OCI-LY7 (cell line): ENCODE measurements around the gene MIB1.

Experiments
- EZH2phosphoT487 ChIP-seq: fragments of 200-600 bp; sonication (generic); IDR thresholded peaks from 2 replicates; pipeline ENCODE4 v1.6.1; 2018; ENCODE audit warnings: low read depth, borderline replicate concordance, mild to moderate bottlenecking, mixed run types, antibody characterized with exemption, low read length, moderate library complexity, mixed read lengths
- TF ChIP-seq, protein P1 (sequence below): fragments of 200-600 bp; sonication (generic); conservative IDR thresholded peaks from 2 replicates; pipeline ENCODE4 v1.5.1; 2014; ENCODE audit warnings: mild to moderate bottlenecking, antibody characterized with exemption, low read length, moderate library complexity, mixed read lengths

DNA sequence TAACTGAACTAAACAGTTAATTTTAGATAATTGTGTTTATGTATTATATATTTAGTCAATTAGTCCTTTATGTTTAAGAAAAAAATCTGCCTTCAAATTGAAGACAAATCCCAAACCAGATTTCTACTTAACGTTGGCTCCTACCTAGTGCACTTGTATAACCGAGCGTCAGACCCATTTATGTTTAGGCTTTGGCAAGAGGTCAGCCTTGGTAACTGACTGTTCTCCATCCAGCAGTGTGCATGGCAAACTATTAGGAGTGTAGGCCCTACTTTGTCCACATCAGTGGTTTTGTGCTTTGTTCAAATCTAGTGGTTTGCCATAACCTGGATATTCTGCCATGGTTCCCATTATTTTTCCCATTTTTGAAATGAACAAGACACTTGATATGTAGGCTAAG, 114.8 kb downstream of the MIB1 start:
- TF ChIP-seq, protein P1, sequence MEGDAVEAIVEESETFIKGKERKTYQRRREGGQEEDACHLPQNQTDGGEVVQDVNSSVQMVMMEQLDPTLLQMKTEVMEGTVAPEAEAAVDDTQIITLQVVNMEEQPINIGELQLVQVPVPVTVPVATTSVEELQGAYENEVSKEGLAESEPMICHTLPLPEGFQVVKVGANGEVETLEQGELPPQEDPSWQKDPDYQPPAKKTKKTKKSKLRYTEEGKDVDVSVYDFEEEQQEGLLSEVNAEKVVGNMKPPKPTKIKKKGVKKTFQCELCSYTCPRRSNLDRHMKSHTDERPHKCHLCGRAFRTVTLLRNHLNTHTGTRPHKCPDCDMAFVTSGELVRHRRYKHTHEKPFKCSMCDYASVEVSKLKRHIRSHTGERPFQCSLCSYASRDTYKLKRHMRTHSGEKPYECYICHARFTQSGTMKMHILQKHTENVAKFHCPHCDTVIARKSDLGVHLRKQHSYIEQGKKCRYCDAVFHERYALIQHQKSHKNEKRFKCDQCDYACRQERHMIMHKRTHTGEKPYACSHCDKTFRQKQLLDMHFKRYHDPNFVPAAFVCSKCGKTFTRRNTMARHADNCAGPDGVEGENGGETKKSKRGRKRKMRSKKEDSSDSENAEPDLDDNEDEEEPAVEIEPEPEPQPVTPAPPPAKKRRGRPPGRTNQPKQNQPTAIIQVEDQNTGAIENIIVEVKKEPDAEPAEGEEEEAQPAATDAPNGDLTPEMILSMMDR = no peak
- no peak for TF ChIP-seq EZH2phosphoT487
